Measurements from ENCODE around the gene CFAP65. TPM values are rescaled to one million over a fixed set of nuclear protein-coding genes. Genes with fewer than 3 reads are reported as not detected.

Gene CFAP65
- total RNA-seq, 1 donor from 2014 or later, result 0.80 TPM

DNA sequence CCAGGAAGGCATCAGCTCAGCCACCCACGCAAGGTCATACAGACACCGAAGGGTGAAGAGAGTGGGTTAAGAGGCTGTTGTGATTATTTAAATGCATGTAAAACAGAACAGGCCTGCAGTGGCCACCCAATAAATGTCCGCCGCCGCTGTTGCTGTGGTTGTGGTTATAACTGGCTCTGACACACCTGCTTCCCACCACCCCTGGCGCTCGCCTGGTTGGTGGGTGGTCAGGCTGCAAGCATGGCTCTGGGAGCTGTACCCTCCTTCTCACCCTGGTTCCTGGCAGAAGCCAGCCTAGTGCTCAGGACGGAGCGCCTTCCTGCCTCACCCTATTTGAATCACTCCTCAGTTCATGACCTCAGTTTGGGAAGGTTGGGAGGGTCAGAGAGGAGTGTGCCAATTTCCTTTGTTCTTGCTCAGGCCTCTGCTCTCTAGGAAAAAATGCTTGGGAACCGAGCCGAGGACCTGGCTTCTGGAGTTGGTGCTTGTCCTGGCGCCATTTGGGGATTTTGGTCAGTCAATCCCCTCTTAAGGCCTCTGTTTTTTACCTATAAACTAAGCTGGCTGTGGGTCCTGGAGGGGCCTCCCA lies 42.8 kb downstream of the CFAP65 start:
- no peak for TF ChIP-seq EZH2 (IDR thresholded peaks at IDR 0.05)
- TF ChIP-seq, protein P1, sequence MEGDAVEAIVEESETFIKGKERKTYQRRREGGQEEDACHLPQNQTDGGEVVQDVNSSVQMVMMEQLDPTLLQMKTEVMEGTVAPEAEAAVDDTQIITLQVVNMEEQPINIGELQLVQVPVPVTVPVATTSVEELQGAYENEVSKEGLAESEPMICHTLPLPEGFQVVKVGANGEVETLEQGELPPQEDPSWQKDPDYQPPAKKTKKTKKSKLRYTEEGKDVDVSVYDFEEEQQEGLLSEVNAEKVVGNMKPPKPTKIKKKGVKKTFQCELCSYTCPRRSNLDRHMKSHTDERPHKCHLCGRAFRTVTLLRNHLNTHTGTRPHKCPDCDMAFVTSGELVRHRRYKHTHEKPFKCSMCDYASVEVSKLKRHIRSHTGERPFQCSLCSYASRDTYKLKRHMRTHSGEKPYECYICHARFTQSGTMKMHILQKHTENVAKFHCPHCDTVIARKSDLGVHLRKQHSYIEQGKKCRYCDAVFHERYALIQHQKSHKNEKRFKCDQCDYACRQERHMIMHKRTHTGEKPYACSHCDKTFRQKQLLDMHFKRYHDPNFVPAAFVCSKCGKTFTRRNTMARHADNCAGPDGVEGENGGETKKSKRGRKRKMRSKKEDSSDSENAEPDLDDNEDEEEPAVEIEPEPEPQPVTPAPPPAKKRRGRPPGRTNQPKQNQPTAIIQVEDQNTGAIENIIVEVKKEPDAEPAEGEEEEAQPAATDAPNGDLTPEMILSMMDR (IDR thresholded peaks at IDR 0.05), result no peak
- TF ChIP-seq EZH2phosphoT487 (IDR thresholded peaks at IDR 0.05), result no peak
- H2AFZ ChIP-seq (replicated peaks), result no peak overlapping the region
- H3K27me3 Mint-ChIP-seq (ENCODE audit: insufficient read depth, low read depth), result peaks cover 65% of the 10 kb centered on the region
- H3K4me2 ChIP-seq, result no peak overlapping the region
- peaks cover 78% of the 10 kb centered on the region for H4K20me1 ChIP-seq (ENCODE audit: low read depth)
- no peak overlapping the region for H3K4me3 Mint-ChIP-seq
- H3K36me3 Mint-ChIP-seq, result no peaks in the 10 kb centered on the region
- H3K4me1 Mint-ChIP-seq, result peaks cover 26% of the 10 kb centered on the region
- no peak overlapping the region for H3K27ac Mint-ChIP-seq
- no peaks in the 10 kb centered on the region for H3K9me3 ChIP-seq (ENCODE audit: low read depth)
- peaks cover 100% of the 10 kb centered on the region for H3K27me3 ChIP-seq
- DNase-seq (ENCODE audit: low spot score), result no peak
- H3K79me2 ChIP-seq (ENCODE audit: low read depth), result no peaks in the 10 kb centered on the region
- H3F3A ChIP-seq (ENCODE audit: low read depth), result peaks cover 12% of the 10 kb centered on the region
- peaks cover 41% of the 10 kb centered on the region for H3K4me1 ChIP-seq
- H3K36me3 ChIP-seq, result no peaks in the 10 kb centered on the region
- no peak overlapping the region for H3K9ac ChIP-seq
- H3K4me3 ChIP-seq, result no peak overlapping the region
- H3K9me3 Mint-ChIP-seq, result peaks cover 4% of the 10 kb centered on the region
- no peak overlapping the region for H3K27ac ChIP-seq

DNA sequence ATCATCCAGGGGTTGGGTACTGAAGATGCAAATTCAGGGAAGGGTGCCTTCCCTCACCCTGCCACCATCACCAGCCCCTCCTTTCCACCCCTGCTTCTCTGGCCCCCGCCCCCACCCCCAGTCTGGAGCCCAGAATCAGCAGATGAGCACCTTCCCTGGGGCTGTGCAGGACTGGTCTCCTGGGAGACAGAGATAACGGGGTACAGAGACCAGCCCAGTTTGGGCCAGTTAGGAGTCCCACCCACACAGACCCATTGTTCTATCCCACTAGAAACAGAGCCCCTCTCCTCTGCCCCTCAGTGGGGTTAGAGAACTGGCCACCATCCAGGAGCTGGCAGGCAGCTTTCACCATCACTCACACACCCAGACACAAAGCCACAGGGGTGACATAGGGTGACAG lies 43.6 kb downstream of the CFAP65 start:
- H3K4me3 Mint-ChIP-seq, result no peak overlapping the region

DNA sequence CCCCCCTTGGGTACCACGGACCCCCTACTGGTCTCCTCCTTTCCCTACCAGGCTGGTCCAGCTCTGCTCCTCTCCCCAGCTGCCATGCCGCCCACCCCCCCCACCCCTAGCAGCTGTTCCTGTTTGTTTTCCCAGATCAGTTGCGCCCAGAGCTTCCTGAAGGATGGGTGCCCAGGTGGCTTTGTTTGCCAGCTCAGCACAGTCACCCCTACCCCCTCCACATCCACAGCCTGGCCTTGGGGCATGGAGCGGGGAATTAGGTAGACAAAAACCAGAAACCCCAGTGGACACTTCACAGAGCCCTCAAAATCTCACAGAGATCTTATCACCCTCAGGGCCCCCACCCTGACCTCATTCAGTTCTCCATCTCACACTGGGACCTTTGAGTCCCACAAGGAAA lies 44.4 kb downstream of the CFAP65 start:
- TF ChIP-seq, protein P1 (IDR thresholded peaks at IDR 0.05), result no peak
- H3F3A ChIP-seq (ENCODE audit: low read depth), result peaks cover 17% of the 10 kb centered on the region
- H3K36me3 Mint-ChIP-seq, result no peaks in the 10 kb centered on the region
- H3K9me3 ChIP-seq (ENCODE audit: low read depth), result no peaks in the 10 kb centered on the region
- H3K27ac ChIP-seq, result no peak overlapping the region
- H3K4me1 ChIP-seq, result peaks cover 38% of the 10 kb centered on the region
- H3K4me1 Mint-ChIP-seq, result peaks cover 21% of the 10 kb centered on the region
- peak overlapping the region; percentile 40 for H3K4me3 Mint-ChIP-seq
- peaks cover 4% of the 10 kb centered on the region for H3K9me3 Mint-ChIP-seq
- H3K36me3 ChIP-seq, result no peaks in the 10 kb centered on the region
- no peak overlapping the region for H2AFZ ChIP-seq (replicated peaks)
- no peak overlapping the region for H3K4me3 ChIP-seq
- no peaks in the 10 kb centered on the region for H3K79me2 ChIP-seq (ENCODE audit: low read depth)
- no peak overlapping the region for H3K4me2 ChIP-seq
- H4K20me1 ChIP-seq (ENCODE audit: low read depth), result peaks cover 80% of the 10 kb centered on the region
- H3K27ac Mint-ChIP-seq, result no peak overlapping the region
- H3K27me3 Mint-ChIP-seq (ENCODE audit: insufficient read depth, low read depth), result peaks cover 67% of the 10 kb centered on the region
- H3K9ac ChIP-seq, result no peak overlapping the region
- no peak for DNase-seq (ENCODE audit: low spot score)
- peaks cover 100% of the 10 kb centered on the region for H3K27me3 ChIP-seq

More for the DNA sequence above, 43.6 kb downstream of the CFAP65 start:
- no peaks in the 10 kb centered on the region for H3K9me3 ChIP-seq (ENCODE audit: low read depth)
- H3K27ac ChIP-seq, result no peak overlapping the region
- no peak overlapping the region for H3K9ac ChIP-seq
- H3K4me2 ChIP-seq, result no peak overlapping the region
- peaks cover 100% of the 10 kb centered on the region for H3K27me3 ChIP-seq
- H3K4me1 Mint-ChIP-seq, result peaks cover 23% of the 10 kb centered on the region
- no peak overlapping the region for H3K27ac Mint-ChIP-seq
- H3K4me1 ChIP-seq, result peaks cover 46% of the 10 kb centered on the region
- no peaks in the 10 kb centered on the region for H3K36me3 Mint-ChIP-seq
- DNase-seq (ENCODE audit: low spot score), result no peak
- H3K79me2 ChIP-seq (ENCODE audit: low read depth), result no peaks in the 10 kb centered on the region
- peaks cover 80% of the 10 kb centered on the region for H4K20me1 ChIP-seq (ENCODE audit: low read depth)
- no peak overlapping the region for H3K4me3 ChIP-seq
- no peak overlapping the region for H2AFZ ChIP-seq (replicated peaks)
- peaks cover 64% of the 10 kb centered on the region for H3K27me3 Mint-ChIP-seq (ENCODE audit: insufficient read depth, low read depth)
- H3F3A ChIP-seq (ENCODE audit: low read depth), result peaks cover 14% of the 10 kb centered on the region
- peaks cover 4% of the 10 kb centered on the region for H3K9me3 Mint-ChIP-seq
- no peaks in the 10 kb centered on the region for H3K36me3 ChIP-seq
- no peak for TF ChIP-seq EZH2phosphoT487 (IDR thresholded peaks at IDR 0.05)
- TF ChIP-seq, protein P1 (IDR thresholded peaks at IDR 0.05), result no peak

Data from neural progenitor cell (in vitro differentiated cells).